ENCODE measurements around the gene MRPS35.

MRPS35 gene

GRCh38 chr12:27772328-27773049 lies 61.9 kb downstream of the MRPS35 start:
- DNase-seq (ENCODE audit: low read depth in 1 of 2, low spot score in 1 of 2) = no peak

DNA sequence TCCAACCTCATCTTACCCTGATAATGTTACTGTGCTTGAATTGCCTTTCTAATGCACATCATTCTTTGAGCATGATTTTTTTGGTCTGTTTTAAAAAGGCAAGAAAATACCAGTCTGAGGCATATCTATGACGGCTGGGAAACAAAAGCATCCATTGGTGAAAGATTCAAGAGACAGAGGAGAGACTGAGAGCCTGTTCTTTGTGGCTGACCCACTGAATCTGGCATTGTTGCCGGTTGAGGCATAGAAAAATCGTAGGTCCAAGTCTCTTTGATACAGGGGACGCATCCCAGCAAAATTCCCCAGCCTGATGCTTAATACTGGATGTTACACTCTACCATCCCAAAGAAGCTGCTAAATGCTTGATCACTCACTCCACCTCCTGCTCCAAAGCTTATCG lies 66.5 kb downstream of the MRPS35 start:
- DNase-seq (ENCODE audit: low read depth in 1 of 2, low spot score in 1 of 2) = no peak

DNA sequence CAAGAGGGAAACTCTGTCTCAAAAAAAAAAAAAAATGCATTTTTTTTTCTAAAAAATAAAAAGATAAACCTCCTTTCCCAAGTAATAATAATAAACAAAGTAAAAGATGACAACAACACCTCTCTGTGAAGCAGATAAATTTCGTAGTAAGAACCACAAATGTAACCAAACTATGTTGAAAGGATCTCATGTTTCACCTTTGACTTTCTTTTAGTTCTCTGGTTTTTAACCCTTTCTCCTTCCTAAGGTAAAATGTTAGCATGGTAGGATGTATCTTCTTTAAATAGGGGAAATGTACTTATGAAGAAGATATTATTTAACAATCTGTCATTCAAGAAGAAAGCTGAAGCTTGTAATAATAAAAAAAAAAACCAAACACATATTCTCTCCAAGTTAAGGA lies 67.6 kb downstream of the MRPS35 start:
- DNase-seq (ENCODE audit: low read depth in 1 of 2, low spot score in 1 of 2) = no peak

DNA sequence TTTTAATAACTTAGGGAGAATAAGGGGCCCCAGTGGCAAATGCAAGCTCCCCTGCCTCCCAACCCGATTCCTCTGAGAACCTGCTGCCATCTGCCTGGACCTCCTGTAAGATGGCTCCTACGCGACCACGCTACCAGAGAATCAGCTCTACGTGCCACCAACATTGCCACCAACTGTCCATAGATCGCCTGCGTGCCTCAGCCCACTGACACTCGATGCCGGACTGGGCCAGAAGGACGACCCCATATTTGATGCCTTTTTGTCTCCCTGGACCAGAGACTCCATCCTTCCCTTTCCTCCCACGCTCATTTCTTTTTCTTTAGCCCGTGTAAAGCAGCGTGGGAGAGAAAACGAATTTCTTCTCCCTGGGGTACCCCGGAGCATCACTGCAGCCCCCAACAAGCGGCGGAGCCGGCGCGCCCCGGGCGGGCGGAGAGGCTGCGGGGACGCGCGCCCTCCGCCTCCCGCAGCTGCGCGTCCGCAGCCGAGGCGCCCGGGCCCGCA lies 68.8 kb downstream of the MRPS35 start:
- DNase-seq (ENCODE audit: low read depth in 1 of 2, low spot score in 1 of 2) = no peak

GRCh38 chr12:27779920-27780611 lies 69.4 kb downstream of the MRPS35 start, which contains the start of the genes KLHL42 and MANSC4:
TSS of gene KLHL42 (plus strand) at chr12:27780233. CDS start at chr12:27780331, 98 bp downstream.
TSS of gene MANSC4 (minus strand) at chr12:27780236. CDS start at chr12:27771276, 8,960 bp downstream.
- peak; percentile 40 for DNase-seq (ENCODE audit: low read depth in 1 of 2, low spot score in 1 of 2)

DNA sequence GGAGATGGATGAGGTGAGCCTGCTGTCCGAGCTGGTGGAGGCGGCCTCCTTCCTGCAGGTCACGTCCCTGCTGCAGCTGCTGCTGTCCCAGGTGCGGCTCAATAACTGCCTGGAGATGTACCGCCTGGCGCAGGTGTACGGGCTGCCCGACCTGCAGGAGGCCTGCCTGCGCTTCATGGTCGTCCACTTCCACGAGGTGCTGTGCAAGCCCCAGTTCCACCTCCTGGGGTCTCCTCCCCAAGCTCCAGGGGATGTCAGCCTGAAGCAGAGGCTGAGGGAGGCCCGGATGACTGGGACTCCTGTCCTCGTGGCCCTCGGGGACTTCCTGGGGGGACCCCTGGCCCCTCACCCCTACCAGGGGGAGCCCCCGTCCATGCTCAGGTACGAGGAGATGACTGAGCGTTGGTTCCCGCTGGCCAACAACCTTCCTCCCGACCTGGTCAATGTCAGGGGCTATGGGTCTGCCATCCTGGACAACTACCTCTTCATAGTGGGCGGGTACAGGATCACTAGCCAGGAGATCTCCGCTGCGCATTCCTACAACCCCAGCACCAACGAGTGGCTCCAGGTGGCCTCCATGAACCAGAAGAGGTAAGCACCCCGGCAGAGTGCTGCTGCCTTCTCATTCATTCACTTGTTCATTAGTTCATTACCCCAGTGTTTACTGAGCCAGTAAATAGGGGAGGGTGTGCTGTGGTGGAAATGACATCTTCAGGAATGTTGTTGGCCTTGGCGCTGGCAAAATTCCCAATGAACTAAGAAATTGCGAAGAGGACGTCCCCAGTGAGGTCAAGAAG lies 70.2 kb downstream of the MRPS35 start:
- DNase-seq (ENCODE audit: low read depth in 1 of 2, low spot score in 1 of 2) = peak; percentile 13 to 35

DNA sequence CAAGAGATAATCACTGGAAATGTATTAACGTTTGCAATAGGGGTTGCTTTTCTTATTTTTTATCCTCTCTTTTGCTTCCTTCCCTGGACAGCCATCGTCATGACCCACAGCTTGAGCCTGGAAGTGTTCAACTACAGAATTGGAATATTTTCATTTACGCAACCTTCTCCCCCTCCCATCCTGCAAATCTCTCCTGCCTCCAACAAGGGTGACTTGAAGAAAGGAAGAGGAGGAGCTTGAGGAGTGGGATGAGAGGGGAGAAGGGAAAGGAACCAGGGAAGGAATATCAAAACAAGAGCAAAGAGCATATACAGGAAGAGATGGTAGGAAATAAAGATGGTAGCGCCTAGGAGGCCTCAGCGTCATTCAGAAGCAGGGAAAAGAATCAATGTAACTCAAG lies 71.0 kb downstream of the MRPS35 start:
- DNase-seq (ENCODE audit: low read depth in 1 of 2, low spot score in 1 of 2) = no peak

DNA sequence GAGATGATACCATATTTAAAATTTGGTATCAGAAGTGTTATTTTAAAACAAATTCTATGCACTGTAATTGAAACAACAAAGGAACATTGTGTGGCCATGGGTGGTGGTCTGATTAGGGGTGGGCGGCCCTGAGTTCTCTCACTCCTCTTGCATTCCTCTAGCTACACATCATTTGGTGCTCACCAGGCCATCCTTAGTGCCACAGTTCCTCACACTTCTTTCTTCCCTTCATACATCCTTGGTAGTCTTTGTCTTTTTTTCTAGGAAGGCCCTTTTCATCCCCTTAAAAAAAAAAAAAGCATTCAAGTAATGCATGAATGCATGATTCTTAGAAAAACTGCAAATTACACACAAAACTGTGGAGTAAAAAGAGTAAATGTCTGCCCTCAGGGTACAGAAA lies 71.8 kb downstream of the MRPS35 start:
- DNase-seq (ENCODE audit: low read depth in 1 of 2, low spot score in 1 of 2) = no peak

GRCh38 chr12:27785882-27786570 lies 75.4 kb downstream of the MRPS35 start:
- DNase-seq (ENCODE audit: low read depth in 1 of 2, low spot score in 1 of 2) = no peak

DNA sequence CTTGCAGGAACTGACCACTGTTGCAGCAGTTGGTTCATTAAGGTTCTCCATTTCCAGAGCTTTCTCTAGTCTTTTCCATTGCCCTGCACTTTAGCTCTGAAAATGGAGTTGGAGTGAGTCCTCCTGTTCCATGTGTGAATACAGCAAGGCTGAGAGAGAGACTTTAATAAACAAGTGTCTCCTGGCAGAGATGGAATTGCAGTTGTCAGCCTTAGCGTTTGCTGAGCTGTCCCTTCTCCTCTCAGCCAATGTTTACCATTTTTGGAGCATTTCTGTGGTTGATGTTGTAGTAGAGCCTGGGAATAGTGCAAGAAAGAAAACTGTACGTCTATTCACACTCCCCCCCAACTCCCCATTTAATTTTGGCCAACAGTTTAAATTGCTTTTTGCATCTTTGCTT lies 76.9 kb downstream of the MRPS35 start:
- DNase-seq (ENCODE audit: low read depth in 1 of 2, low spot score in 1 of 2) = no peak

DNA sequence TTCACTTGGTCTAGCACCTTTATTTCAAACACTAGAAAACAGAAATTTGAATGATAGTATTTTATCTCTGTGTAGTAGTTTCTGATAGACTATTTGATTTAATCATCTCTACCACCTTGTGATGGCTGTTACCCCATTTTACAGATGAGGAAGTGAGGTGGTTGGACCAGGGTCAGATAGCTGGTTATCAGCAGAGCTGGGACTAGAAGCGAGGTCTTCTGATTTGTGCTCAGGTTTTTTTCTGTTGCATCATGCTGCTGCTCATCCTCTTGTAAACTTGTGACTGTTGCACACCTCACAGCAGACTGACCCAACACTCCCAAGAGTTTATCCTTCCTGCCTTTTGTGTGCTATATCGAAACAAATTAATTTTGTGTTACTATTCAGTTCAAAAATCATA lies 79.5 kb downstream of the MRPS35 start:
- no peak for DNase-seq (ENCODE audit: low read depth in 1 of 2, low spot score in 1 of 2)

DNA sequence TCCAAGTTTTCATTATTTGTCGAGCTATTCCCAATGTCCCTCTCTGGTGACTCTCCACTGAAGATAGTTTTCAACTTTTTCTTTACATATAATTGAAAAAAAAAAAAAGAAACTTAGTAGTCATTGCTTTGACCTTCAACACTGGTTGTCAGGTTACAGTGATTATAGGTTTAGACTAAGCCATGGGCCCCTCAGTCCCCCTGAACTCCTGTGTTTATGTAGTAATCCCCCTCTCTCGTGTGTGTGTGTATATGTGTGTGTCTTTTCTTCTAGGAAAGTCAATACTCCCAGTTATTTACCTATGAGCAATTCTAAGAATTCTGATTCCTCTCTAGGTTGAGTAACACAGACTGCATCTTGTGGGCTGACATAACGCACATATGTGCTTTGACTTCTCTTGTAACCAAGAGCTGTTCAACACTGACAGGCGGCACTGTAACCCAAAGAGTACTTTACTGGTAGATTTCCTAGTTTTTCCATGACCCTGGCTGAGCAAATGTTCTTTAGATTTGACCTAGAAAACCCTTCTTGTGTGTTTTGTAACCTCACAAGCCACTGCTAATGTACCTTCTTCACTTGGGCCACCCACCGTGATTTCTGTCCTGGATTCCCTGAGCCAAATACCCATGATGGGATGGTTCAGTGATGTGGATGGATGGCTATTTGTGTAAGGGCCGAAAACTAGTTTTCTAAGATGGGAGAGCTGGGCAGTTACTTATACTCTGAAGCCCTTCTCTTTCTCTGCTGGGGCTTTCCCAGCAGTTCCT lies 84.4 kb downstream of the MRPS35 start:
- DNase-seq (ENCODE audit: low read depth in 1 of 2, low spot score in 1 of 2) = no peak

- no peak for DNase-seq (ENCODE audit: low read depth in 1 of 2, low spot score in 1 of 2)
Observed at GRCh38 chr12:27796128-27796527, 85.5 kb downstream of the MRPS35 start.

DNA sequence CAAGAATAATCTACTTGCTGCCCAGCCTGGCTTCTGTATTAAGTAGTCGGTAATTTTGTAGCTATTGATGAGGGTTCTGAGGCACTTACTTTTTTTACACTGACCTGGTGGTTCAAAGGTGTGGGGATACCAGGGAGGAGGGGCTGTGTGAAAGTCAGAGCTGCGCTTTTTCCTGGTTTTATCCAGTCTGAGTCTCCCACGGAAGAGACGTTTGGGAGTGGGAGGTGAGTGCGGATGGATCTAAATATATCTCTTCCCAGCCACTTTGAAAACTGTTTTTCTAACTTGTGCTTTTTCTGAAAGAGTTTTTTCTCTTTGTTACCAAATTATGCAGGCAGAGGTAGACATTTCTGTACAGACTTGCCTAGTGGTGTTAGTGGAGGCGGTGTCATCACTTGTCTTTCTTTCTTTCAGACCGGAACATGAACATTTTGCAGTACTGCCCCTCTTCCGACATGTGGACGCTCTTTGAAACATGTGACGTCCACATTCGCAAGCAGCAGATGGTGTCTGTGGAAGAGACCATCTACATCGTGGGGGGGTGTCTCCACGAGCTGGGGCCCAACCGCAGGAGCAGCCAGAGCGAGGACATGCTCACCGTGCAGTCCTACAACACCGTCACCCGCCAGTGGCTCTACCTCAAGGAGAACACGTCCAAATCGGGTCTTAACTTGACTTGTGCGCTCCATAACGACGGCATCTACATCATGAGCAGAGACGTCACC lies 86.8 kb downstream of the MRPS35 start:
- DNase-seq (ENCODE audit: low read depth in 1 of 2, low spot score in 1 of 2) = no peak

- no peak for DNase-seq (ENCODE audit: low read depth in 1 of 2, low spot score in 1 of 2)
Observed at GRCh38 chr12:27800819-27801218, 90.2 kb downstream of the MRPS35 start.

- no peak for DNase-seq (ENCODE audit: low read depth in 1 of 2, low spot score in 1 of 2)
Observed at GRCh38 chr12:27801630-27802029, 91.0 kb downstream of the MRPS35 start.

GRCh38 chr12:27802511-27802910 lies 91.9 kb downstream of the MRPS35 start:
- no peak for DNase-seq (ENCODE audit: low read depth in 1 of 2, low spot score in 1 of 2)

DNA sequence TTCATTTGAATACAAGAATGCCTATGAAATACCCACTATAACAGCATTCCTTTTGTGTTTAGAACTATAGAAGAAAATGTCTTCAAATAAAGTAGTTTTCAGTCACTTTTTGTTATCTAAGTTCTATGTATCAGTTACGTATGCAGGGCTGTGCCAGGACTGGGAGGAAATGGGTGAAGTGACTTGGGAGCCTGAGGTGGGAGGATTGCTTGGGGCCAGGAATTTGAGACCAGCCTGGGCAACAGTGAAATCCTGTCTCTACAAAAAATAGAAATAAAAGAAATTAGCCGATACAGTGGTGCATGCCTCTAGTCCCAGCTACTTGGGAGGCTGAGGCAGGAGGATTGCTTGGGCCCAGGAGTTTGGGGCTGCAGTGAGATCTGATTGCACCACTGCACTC lies 92.3 kb downstream of the MRPS35 start:
- DNase-seq (ENCODE audit: low read depth in 1 of 2, low spot score in 1 of 2) = no peak

DNA sequence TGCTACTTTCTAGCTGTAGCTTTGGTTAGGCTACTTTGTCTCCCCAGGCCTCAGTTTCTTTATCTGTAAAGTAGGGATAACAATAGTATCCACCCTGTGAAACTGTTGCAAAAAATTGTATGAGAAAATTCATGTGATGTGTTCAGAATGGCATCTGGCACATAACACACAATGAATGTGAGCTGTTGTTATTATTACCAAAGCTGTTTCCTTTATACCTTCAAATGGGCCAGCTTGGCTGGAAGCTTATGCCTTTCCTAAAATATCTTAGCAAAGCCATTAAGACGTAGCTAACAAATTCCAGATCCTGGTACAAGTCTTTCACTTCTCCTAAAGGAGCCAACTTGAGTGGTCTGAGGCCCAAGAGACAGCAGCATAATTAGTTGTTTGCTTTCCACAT lies 94.6 kb downstream of the MRPS35 start:
- no peak for DNase-seq (ENCODE audit: low read depth in 1 of 2, low spot score in 1 of 2)
